NCI-H774 (cell line): ENCODE results near the gene KCNJ13.
"Not testable (repeated sequence)": the region's sequence is repeated elsewhere in the genome, so short reads cannot be mapped to it uniquely, and the experiment has no call there.

Source experiments
- DNase-seq: peaks from one replicate; lab custom pipeline; 2025; lab: John Stamatoyannopoulos, UW

KCNJ13 gene

DNA sequence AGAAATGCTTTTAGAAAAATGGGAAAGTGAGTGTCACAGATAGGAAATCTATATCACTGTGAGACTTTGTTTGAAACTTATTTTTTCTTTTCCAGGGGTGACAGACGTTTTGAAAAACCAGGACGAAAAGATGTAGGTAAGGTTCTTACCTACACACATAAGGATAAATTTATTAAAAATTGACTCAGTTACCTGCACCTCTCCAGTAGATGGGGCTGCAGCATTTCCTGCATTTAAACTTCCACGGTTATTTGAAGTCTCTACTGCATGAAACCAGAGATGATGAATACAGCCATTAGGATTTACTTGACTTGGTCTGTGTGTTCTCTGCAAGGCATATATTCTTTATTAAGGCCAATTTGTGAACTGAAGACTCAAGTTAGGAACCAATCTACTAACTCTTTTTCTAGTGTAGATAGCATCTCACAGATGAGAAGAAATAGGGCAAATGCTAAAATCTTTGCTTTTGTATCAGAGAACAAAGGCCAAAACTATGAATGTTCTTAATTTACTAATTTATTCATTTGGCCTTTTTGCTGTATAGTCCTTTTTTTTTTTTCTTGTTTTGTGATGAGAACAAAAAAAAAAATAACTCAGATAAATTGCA, 15.0 kb downstream of the KCNJ13 start:
- DNase-seq, result no peak

- DNase-seq, result no peak
Measured at GRCh38 chr2:232757905-232758304, 18.5 kb downstream of the KCNJ13 start.

- no peak for DNase-seq
Measured at GRCh38 chr2:232750135-232750671, 26.2 kb downstream of the KCNJ13 start.

GRCh38 chr2:232749331-232749730, 27.0 kb downstream of the KCNJ13 start:
- DNase-seq, result no peak

DNA sequence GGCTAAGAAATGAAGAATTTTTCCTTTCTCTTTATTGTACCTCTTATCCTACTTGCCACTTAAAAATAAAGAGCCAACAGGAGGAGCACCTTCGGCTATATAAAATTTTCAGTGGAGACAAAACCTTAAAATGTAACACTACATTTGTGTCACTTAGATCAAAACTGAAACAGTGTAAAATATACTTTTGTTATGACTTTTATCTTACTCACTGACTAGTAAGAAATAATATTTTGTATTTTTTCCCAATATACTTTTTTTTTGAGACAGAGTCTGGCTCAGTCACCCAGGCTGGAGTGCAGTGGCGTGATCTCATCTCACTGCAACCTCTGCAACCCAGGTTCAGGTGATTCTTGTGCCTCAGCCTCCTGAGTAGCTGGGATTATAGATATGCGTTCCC, 28.3 kb downstream of the KCNJ13 start:
- DNase-seq, result no peak

GRCh38 chr2:232744963-232745362, 31.4 kb downstream of the KCNJ13 start:
- no peak for DNase-seq

DNA sequence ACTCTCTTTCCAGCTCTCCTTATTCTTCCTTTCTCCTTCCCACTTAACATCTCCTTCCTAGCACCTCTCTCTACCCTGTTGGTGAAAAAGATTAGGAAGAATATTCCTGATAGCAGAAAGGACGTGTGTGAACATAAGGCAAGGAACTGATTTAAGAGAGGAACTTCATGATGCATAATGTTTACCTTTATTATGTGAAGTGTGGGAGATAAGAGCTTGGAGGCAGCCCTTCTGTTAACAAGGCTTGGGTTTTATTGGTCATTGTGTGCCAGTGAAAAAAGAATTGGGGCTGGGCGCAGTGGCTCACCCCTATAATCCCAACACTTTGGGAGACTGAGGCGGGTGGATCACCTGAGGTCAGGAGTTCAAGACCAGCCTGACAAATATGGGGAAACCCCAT, 34.4 kb downstream of the KCNJ13 start:
- no peak for DNase-seq

DNA sequence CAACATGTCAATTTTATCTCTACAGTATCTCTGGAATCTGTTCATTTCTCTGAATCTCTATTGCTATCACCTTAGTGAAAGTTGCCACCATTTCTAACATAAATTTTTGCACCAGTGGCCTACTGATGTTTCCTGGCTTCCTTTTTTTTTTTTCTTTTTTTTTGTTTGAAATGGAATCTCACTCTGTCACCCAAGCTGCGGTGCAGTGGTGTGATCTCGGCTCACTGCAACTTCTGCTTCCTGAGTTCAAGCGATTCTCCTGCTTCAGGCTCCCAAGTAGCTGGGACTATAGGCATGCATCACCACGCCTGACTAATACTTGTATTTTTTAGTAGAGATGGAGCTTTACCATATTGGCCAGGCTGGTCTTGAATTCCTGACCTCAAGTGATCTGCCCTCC, 35.1 kb downstream of the KCNJ13 start:
- DNase-seq, result no peak

DNA sequence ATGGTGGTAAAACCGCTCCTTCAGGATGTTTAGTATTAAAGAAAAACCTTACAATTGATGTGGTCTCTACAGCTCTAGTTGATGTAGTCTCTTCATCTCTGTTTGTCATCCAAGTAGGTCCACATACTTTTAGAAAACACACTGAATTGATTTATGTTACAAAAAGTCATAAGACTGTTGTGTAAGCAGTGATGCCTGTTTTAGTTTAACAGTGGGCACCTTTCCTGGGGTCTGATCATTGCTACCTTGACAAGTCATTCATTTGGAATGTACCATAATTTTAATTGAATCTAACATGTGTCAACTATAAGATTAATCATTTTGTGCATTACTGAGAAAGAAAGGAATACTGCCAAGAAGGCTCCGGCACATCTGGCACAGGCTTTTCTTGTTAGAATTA, 44.9 kb downstream of the KCNJ13 start:
- no peak for DNase-seq

DNA sequence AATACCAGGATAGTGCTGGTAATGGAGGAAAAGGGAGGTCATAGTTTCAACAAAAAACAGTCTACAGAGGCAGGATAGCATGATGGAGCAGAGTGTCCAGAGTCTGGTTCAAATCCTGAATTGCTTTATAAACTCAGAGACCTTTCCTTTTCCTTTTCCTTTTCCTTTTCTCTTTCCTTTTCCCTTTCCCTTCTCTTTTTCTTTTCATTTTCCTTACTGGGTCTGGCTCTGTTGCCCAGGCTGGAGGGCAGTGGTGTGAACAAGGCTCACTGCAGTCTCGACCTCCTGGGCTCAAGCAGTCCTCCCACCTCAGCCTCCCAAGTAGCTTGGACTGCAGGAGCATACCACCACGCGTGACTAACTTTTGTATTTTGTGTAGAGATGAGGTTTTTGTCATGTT, 47.6 kb downstream of the KCNJ13 start:
- no peak for DNase-seq

DNA sequence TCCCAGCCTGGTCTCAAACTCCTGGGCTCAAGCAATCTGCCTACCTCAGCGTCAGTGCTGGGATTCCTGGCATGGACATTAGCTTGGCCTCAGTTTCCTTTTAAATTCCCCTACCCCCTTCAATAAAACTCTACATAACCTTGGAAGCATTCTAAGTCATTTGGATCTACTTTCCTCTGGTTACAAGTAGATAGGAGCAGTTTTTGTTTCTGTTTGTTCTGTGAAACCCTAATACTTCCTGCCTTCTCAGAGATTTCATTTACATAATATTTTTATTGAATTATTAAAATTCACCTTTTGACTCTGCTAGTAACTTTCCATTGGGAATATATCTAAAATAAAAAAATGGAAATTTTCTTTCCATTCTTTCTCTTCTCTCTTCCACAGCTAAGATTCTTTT, 53.3 kb downstream of the KCNJ13 start:
- no peak for DNase-seq

- DNase-seq, result no peak
Measured at GRCh38 chr2:232721882-232722281, 54.5 kb downstream of the KCNJ13 start.

- DNase-seq, result no peak
Measured at GRCh38 chr2:232721261-232721660, 55.1 kb downstream of the KCNJ13 start.

GRCh38 chr2:232720056-232720455, 56.3 kb downstream of the KCNJ13 start:
- not testable (repeated sequence) for DNase-seq
